H9 (cell line): Measurements from ENCODE around the gene ATP5IF1. TPM values are rescaled to one million over a fixed set of nuclear protein-coding genes. Genes with fewer than 3 reads are reported as not detected.
A peak's percentile ranks its signal among the peaks of the same experiment; 100 is the strongest.

Source experiments
- DNase-seq: peaks from one replicate; pipeline ENCODE4 v3.0.0-alpha.2; 2017
- H2AFZ ChIP-seq: one replicate; pipeline ENCODE4 v1.6.1; 2013; ENCODE audit warnings: mild to moderate bottlenecking, low read length, control low read depth, moderate library complexity
- H2AK5ac ChIP-seq: 2 replicates; pipeline ENCODE4 v1.6.1; 2013; ENCODE audit warnings: low read length, control low read depth, mixed read lengths; ENCODE audit not compliant: insufficient read length
- H2BK120ac ChIP-seq: one replicate; pipeline ENCODE4 v1.6.1; 2013; ENCODE audit warnings: low read depth, mild to moderate bottlenecking, low read length, control low read depth, inconsistent platforms; ENCODE audit not compliant: poor library complexity, severe bottlenecking
- H2BK12ac ChIP-seq: 2 replicates; pipeline ENCODE4 v1.6.1; 2013; ENCODE audit warnings: low read length, control low read depth, mixed read lengths, low read depth; ENCODE audit not compliant: insufficient read length
- H2BK15ac ChIP-seq: 2 replicates; pipeline ENCODE4 v1.6.1; 2013; ENCODE audit warnings: low read depth, low read length, control low read depth
- H2BK20ac ChIP-seq: one replicate; pipeline ENCODE4 v1.6.1; 2013; ENCODE audit warnings: low read depth, mild to moderate bottlenecking, low read length, control low read depth, inconsistent platforms; ENCODE audit not compliant: poor library complexity, severe bottlenecking
- H2BK5ac ChIP-seq: 2 replicates; pipeline ENCODE4 v1.6.1; 2013; ENCODE audit warnings: low read length, control low read depth, mixed read lengths; ENCODE audit not compliant: insufficient read length
- H3K14ac ChIP-seq: 2 replicates; pipeline ENCODE4 v1.6.1; 2013; ENCODE audit warnings: low read length, control low read depth; ENCODE audit not compliant: insufficient read depth
- H3K18ac ChIP-seq: 2 replicates; pipeline ENCODE4 v1.6.1; 2013; ENCODE audit warnings: low read depth, mild to moderate bottlenecking, mixed read lengths, low read length, control low read depth; ENCODE audit not compliant: insufficient read length
- H3K23ac ChIP-seq: 2 replicates; pipeline ENCODE4 v1.6.1; 2013; ENCODE audit warnings: low read length, control low read depth, mixed read lengths, low read depth; ENCODE audit not compliant: insufficient read length
- H3K23me2 ChIP-seq: 2 replicates; pipeline ENCODE4 v1.6.1; 2013; ENCODE audit warnings: low read depth, mild to moderate bottlenecking, mixed read lengths, low read length, control low read depth; ENCODE audit not compliant: insufficient read length, poor library complexity, severe bottlenecking
- H3K27ac ChIP-seq: 2 replicates; pipeline ENCODE4 v1.5.1; 2013; ENCODE audit warnings: low read length, control low read depth, mixed read lengths, low read depth; ENCODE audit not compliant: insufficient read length
- H3K27me3 ChIP-seq: 2 replicates; pipeline ENCODE4 v1.6.1; 2013; ENCODE audit warnings: low read length, control low read depth, inconsistent platforms; ENCODE audit not compliant: insufficient read depth
- H3K4ac ChIP-seq: 2 replicates; pipeline ENCODE4 v1.6.1; 2013; ENCODE audit warnings: low read depth, mild to moderate bottlenecking, control low read depth, inconsistent platforms, low read length, moderate library complexity
- H3K4me1 ChIP-seq: 2 replicates; pipeline ENCODE4 v1.6.1; 2013; ENCODE audit warnings: low read length, control low read depth, inconsistent platforms; ENCODE audit not compliant: insufficient read depth
- H3K4me2 ChIP-seq: 2 replicates; pipeline ENCODE4 v1.6.1; 2013; ENCODE audit warnings: low read length, control low read depth, mixed read lengths; ENCODE audit not compliant: insufficient read length, insufficient read depth
- H3K56ac ChIP-seq: 2 replicates; pipeline ENCODE4 v1.6.1; 2013; ENCODE audit warnings: low read depth, mild to moderate bottlenecking, mixed read lengths, low read length, control low read depth; ENCODE audit not compliant: insufficient read length
- H3K79me1 ChIP-seq: 2 replicates; pipeline ENCODE4 v1.6.1; 2013; ENCODE audit warnings: low read depth, mild to moderate bottlenecking, moderate library complexity, low read length, control low read depth, inconsistent platforms; ENCODE audit not compliant: insufficient read depth, poor library complexity, severe bottlenecking
- H3K79me2 ChIP-seq: 2 replicates; pipeline ENCODE4 v1.6.1; 2013; ENCODE audit warnings: low read length, control low read depth, inconsistent platforms; ENCODE audit not compliant: insufficient read depth
- H3K9ac ChIP-seq: 2 replicates; pipeline ENCODE4 v1.6.1; 2013; ENCODE audit warnings: low read length, control low read depth, mixed read lengths; ENCODE audit not compliant: insufficient read length; ENCODE audit errors: extremely low read depth
- H3K9me3 ChIP-seq: one replicate; pipeline ENCODE4 v1.6.1; 2013; ENCODE audit warnings: low read depth, low read length, inconsistent platforms; ENCODE audit not compliant: control insufficient read depth
- H3T11ph ChIP-seq: one replicate; pipeline ENCODE4 v1.6.1; 2013; ENCODE audit warnings: mild to moderate bottlenecking, low read length, control low read depth, inconsistent platforms
- H4K20me1 ChIP-seq: one replicate; pipeline ENCODE4 v1.6.1; 2013; ENCODE audit not compliant: control insufficient read depth, insufficient read length, insufficient read depth
- H4K5ac ChIP-seq: 2 replicates; pipeline ENCODE4 v1.6.1; 2013; ENCODE audit warnings: low read depth, mild to moderate bottlenecking, mixed read lengths, low read length, control low read depth; ENCODE audit not compliant: insufficient read length
- H4K8ac ChIP-seq: replicated peaks from 2 replicates; pipeline ENCODE4 v1.6.1; 2013; ENCODE audit warnings: low read length, control low read depth, mixed read lengths, low read depth; ENCODE audit not compliant: insufficient read length
- H4K91ac ChIP-seq: 2 replicates; pipeline ENCODE4 v1.6.1; 2013; ENCODE audit warnings: low read depth, mild to moderate bottlenecking, moderate library complexity, mixed read lengths, low read length, control low read depth; ENCODE audit not compliant: insufficient read length
- H3K27ac Mint-ChIP-seq, 3 experiments: 2 replicates in 2 of 3; 3 replicates in 1 of 3; pipeline ENCODE4 v1.8.0; 2020 to 2021; ENCODE audit warnings: mixed read lengths in 3 of 3, mild to moderate bottlenecking in 1 of 3, moderate library complexity in 1 of 3
- H3K27me3 Mint-ChIP-seq: 2 replicates; pipeline ENCODE4 v1.8.0; 2021; ENCODE audit warnings: low read depth, mild to moderate bottlenecking, moderate library complexity, mixed read lengths
- H3K36me3 Mint-ChIP-seq, 3 experiments: 2 replicates in 2 of 3; 3 replicates in 1 of 3; pipeline ENCODE4 v1.8.0; 2020 to 2021; ENCODE audit warnings: low read depth in 3 of 3, mixed read lengths in 3 of 3; ENCODE audit not compliant: insufficient read depth in 1 of 3
- H3K4me1 Mint-ChIP-seq, 2 experiments: 2 replicates each; pipeline ENCODE4 v1.8.0; 2020; ENCODE audit warnings: mixed read lengths in 2 of 2
- H3K4me3 Mint-ChIP-seq, 2 experiments: 2 replicates in 1 of 2; 3 replicates in 1 of 2; pipeline ENCODE4 v1.8.0; 2020 to 2021; ENCODE audit warnings: mild to moderate bottlenecking in 2 of 2, mixed read lengths in 2 of 2, moderate library complexity in 1 of 2
- H3K9me3 Mint-ChIP-seq, 2 experiments: 2 replicates in 1 of 2; 3 replicates in 1 of 2; pipeline ENCODE4 v1.8.0; 2020; ENCODE audit warnings: mild to moderate bottlenecking in 2 of 2, mixed read lengths in 2 of 2, moderate library complexity in 1 of 2
- CTCF ChIP-seq: fragments of 200-600 bp; sonication (generic); conservative IDR thresholded peaks from 3 replicates; pipeline ENCODE4 v1.8.0; 2021; ENCODE audit warnings: antibody characterized with exemption, mild to moderate bottlenecking
- WGBS: extraction: QIAGEN DNeasy Blood & Tissue Kit; methylation state at CpG from one replicate; pipeline ENCODE4 v1.1.7; 2013; ENCODE audit warnings: missing lambda C conversion rate, low lambda C conversion rate, mixed read lengths; ENCODE audit not compliant: insufficient read length; ENCODE audit errors: extremely low coverage; 5-methylcytosine and 5-hydroxymethylcytosine counted together
- total RNA-seq: library from RNA; stranded (reverse); gene quantifications from 2 replicates; pipeline ENCODE4 v1.2.1, GENCODE V29; 2021

The ATP5IF1 gene
- total RNA-seq, 1 experiment from 2014 or later = 257 TPM

GRCh38 chr1:28208818-28209441, 27.0 kb upstream of the ATP5IF1 start:
- H3K79me2 ChIP-seq = no peaks in the 10 kb centered on the region
- H3K56ac ChIP-seq = no peak overlapping the region
- H3K4me3 Mint-ChIP-seq = no peak overlapping the region
- H2BK15ac ChIP-seq = no peak overlapping the region
- H4K20me1 ChIP-seq = no peaks in the 10 kb centered on the region
- H3K23ac ChIP-seq = no peak overlapping the region
- no peak overlapping the region for H3K4me2 ChIP-seq
- H4K5ac ChIP-seq = no peak overlapping the region
- no peaks in the 10 kb centered on the region for H3K9me3 Mint-ChIP-seq
- no peak overlapping the region for H2BK12ac ChIP-seq
- H3K18ac ChIP-seq = no peak overlapping the region
- WGBS = no CpG with 5 or more reads among the region's 4 CpGs
- H3K4ac ChIP-seq = no peak overlapping the region
- peaks cover 3% of the 10 kb centered on the region for H3K79me1 ChIP-seq
- H4K91ac ChIP-seq = no peak overlapping the region
- H3K36me3 Mint-ChIP-seq = peaks cover 17 to 62% (median 41%) of the 10 kb centered on the region in 3 experiments; a peak in 6 of 7 replicates
- no peak overlapping the region for H3T11ph ChIP-seq
- TF ChIP-seq CTCF = peak; percentile 84
- H3K4me1 Mint-ChIP-seq = peaks cover 4 to 6% of the 10 kb centered on the region in 2 experiments
- no peak overlapping the region for H3K9ac ChIP-seq
- H3K4me1 ChIP-seq = no peaks in the 10 kb centered on the region
- H3K9me3 ChIP-seq = no peaks in the 10 kb centered on the region
- H2BK5ac ChIP-seq = no peak overlapping the region
- no peaks in the 10 kb centered on the region for H3K27me3 ChIP-seq
- no peak overlapping the region for H2BK20ac ChIP-seq
- H2AFZ ChIP-seq = no peak overlapping the region
- H4K8ac ChIP-seq = no peak overlapping the region
- no peak overlapping the region for H2BK120ac ChIP-seq
- H2AK5ac ChIP-seq = no peak overlapping the region
- H3K27ac Mint-ChIP-seq = peak overlapping the region in 1 of 3 experiments; percentile 71; a peak in 2 of 7 replicates
- peak; percentile 54 for DNase-seq
- no peak overlapping the region for H3K14ac ChIP-seq
- no peaks in the 10 kb centered on the region for H3K27me3 Mint-ChIP-seq
- no peaks in the 10 kb centered on the region for H3K23me2 ChIP-seq
- no peak overlapping the region for H3K27ac ChIP-seq
